Measurements from ENCODE around the gene PLIN5. TPM values are rescaled to one million over a fixed set of nuclear protein-coding genes. Genes with fewer than 3 reads are reported as not detected.

The PLIN5 gene
- polyA plus RNA-seq, 2 donors, result 2.7 to 4.9 TPM

GRCh38 chr19:4507150-4507452 lies 27.9 kb downstream of the PLIN5 start:
- Histone ChIP-seq H3K36me3 (ENCODE audit: control insufficient read depth in 2 of 2, insufficient read depth in 2 of 2, low read length in 1 of 2) (peaks cover 0 to 29% of the 10 kb centered on the region in 2 donors), H3K4me3 (ENCODE audit: low read depth in 1 of 2, low read length in 2 of 2) (no peak overlapping the region), H3K4me1 (ENCODE audit: control insufficient read depth in 2 of 2, insufficient read depth in 2 of 2, low read length in 1 of 2) (no peaks in the 10 kb centered on the region), H3K27me3 (ENCODE audit: control insufficient read depth in 1 of 2, insufficient read depth in 2 of 2, low read length in 2 of 2) (no peaks in the 10 kb centered on the region), H3K27ac (ENCODE audit: low read depth in 2 of 2, low read length in 1 of 2) (no peak overlapping the region), H3K9me3 (ENCODE audit: control insufficient read depth in 2 of 2, insufficient read depth in 1 of 2, low read depth in 1 of 2, low read length in 1 of 2) (no peaks in the 10 kb centered on the region)
- 85 to 91% methylated on average over 12 of the region's 12 CpGs for WGBS, 2 donors

- H3K9me3 ChIP-seq (ENCODE audit: control insufficient read depth in 2 of 2, insufficient read depth in 1 of 2, low read depth in 1 of 2, low read length in 1 of 2), result no peaks in the 10 kb centered on the region
- H3K36me3 ChIP-seq (ENCODE audit: control insufficient read depth in 2 of 2, insufficient read depth in 2 of 2, low read length in 1 of 2), result peaks cover 0 to 32% of the 10 kb centered on the region in 2 donors
- WGBS, 2 donors, result 84% methylated on average over 17 of the region's 17 CpGs
- H3K27ac ChIP-seq (ENCODE audit: low read depth in 2 of 2, low read length in 1 of 2), result no peak overlapping the region
- H3K4me3 ChIP-seq (ENCODE audit: low read depth in 1 of 2, low read length in 2 of 2), result no peak overlapping the region
- no peaks in the 10 kb centered on the region for H3K4me1 ChIP-seq (ENCODE audit: control insufficient read depth in 2 of 2, insufficient read depth in 2 of 2, low read length in 1 of 2)
- no peaks in the 10 kb centered on the region for H3K27me3 ChIP-seq (ENCODE audit: control insufficient read depth in 1 of 2, insufficient read depth in 2 of 2, low read length in 2 of 2)
Measured at GRCh38 chr19:4506449-4507149, 28.4 kb downstream of the PLIN5 start.

GRCh38 chr19:4505570-4506448 lies 29.2 kb downstream of the PLIN5 start:
- H3K9me3 ChIP-seq (ENCODE audit: control insufficient read depth in 2 of 2, insufficient read depth in 1 of 2, low read depth in 1 of 2, low read length in 1 of 2), result no peaks in the 10 kb centered on the region
- no peak overlapping the region for H3K4me3 ChIP-seq (ENCODE audit: low read depth in 1 of 2, low read length in 2 of 2)
- 92 to 93% methylated on average over 34 of the region's 34 CpGs for WGBS, 2 donors
- H3K4me1 ChIP-seq (ENCODE audit: control insufficient read depth in 2 of 2, insufficient read depth in 2 of 2, low read length in 1 of 2), result no peaks in the 10 kb centered on the region
- H3K36me3 ChIP-seq (ENCODE audit: control insufficient read depth in 2 of 2, insufficient read depth in 2 of 2, low read length in 1 of 2), result peaks cover 0 to 39% of the 10 kb centered on the region in 2 donors
- no peaks in the 10 kb centered on the region for H3K27me3 ChIP-seq (ENCODE audit: control insufficient read depth in 1 of 2, insufficient read depth in 2 of 2, low read length in 2 of 2)
- H3K27ac ChIP-seq (ENCODE audit: low read depth in 2 of 2, low read length in 1 of 2), result no peak overlapping the region

GRCh38 chr19:4504891-4505569 lies 30.0 kb downstream of the PLIN5 start:
- no peak overlapping the region for H3K27ac ChIP-seq (ENCODE audit: low read depth in 2 of 2, low read length in 1 of 2)
- H3K9me3 ChIP-seq (ENCODE audit: control insufficient read depth in 2 of 2, insufficient read depth in 1 of 2, low read depth in 1 of 2, low read length in 1 of 2), result no peaks in the 10 kb centered on the region
- H3K36me3 ChIP-seq (ENCODE audit: control insufficient read depth in 2 of 2, insufficient read depth in 2 of 2, low read length in 1 of 2), result peaks cover 0 to 42% of the 10 kb centered on the region in 2 donors
- WGBS, 2 donors, result 77 to 78% methylated on average over 15 of the region's 15 CpGs
- no peaks in the 10 kb centered on the region for H3K27me3 ChIP-seq (ENCODE audit: control insufficient read depth in 1 of 2, insufficient read depth in 2 of 2, low read length in 2 of 2)
- no peaks in the 10 kb centered on the region for H3K4me1 ChIP-seq (ENCODE audit: control insufficient read depth in 2 of 2, insufficient read depth in 2 of 2, low read length in 1 of 2)
- H3K4me3 ChIP-seq (ENCODE audit: low read depth in 1 of 2, low read length in 2 of 2), result no peak overlapping the region

- Histone ChIP-seq H3K36me3 (ENCODE audit: control insufficient read depth in 2 of 2, insufficient read depth in 2 of 2, low read length in 1 of 2) (peaks cover 0 to 47% of the 10 kb centered on the region in 2 donors), H3K27me3 (ENCODE audit: control insufficient read depth in 1 of 2, insufficient read depth in 2 of 2, low read length in 2 of 2) (no peaks in the 10 kb centered on the region), H3K4me3 (ENCODE audit: low read depth in 1 of 2, low read length in 2 of 2) (no peak overlapping the region), H3K9me3 (ENCODE audit: control insufficient read depth in 2 of 2, insufficient read depth in 1 of 2, low read depth in 1 of 2, low read length in 1 of 2) (no peaks in the 10 kb centered on the region), H3K4me1 (ENCODE audit: control insufficient read depth in 2 of 2, insufficient read depth in 2 of 2, low read length in 1 of 2) (no peaks in the 10 kb centered on the region), H3K27ac (ENCODE audit: low read depth in 2 of 2, low read length in 1 of 2) (no peak overlapping the region)
- WGBS, 2 donors, result 85 to 87% methylated on average over 18 to 23 of the region's 23 CpGs
Measured at GRCh38 chr19:4504297-4504701, 30.7 kb downstream of the PLIN5 start.

GRCh38 chr19:4503825-4504170 lies 31.2 kb downstream of the PLIN5 start:
- no peak overlapping the region for H3K27ac ChIP-seq (ENCODE audit: low read depth in 2 of 2, low read length in 1 of 2)
- peaks cover 0 to 47% of the 10 kb centered on the region in 2 donors for H3K36me3 ChIP-seq (ENCODE audit: control insufficient read depth in 2 of 2, insufficient read depth in 2 of 2, low read length in 1 of 2)
- no peaks in the 10 kb centered on the region for H3K27me3 ChIP-seq (ENCODE audit: control insufficient read depth in 1 of 2, insufficient read depth in 2 of 2, low read length in 2 of 2)
- H3K4me3 ChIP-seq (ENCODE audit: low read depth in 1 of 2, low read length in 2 of 2), result no peak overlapping the region
- no peaks in the 10 kb centered on the region for H3K9me3 ChIP-seq (ENCODE audit: control insufficient read depth in 2 of 2, insufficient read depth in 1 of 2, low read depth in 1 of 2, low read length in 1 of 2)
- no peaks in the 10 kb centered on the region for H3K4me1 ChIP-seq (ENCODE audit: control insufficient read depth in 2 of 2, insufficient read depth in 2 of 2, low read length in 1 of 2)
- WGBS, 2 donors, result 87 to 88% methylated on average over 10 of the region's 10 CpGs

GRCh38 chr19:4503132-4503824 lies 31.7 kb downstream of the PLIN5 start:
- no peaks in the 10 kb centered on the region for H3K27me3 ChIP-seq (ENCODE audit: control insufficient read depth in 1 of 2, insufficient read depth in 2 of 2, low read length in 2 of 2)
- H3K36me3 ChIP-seq (ENCODE audit: control insufficient read depth in 2 of 2, insufficient read depth in 2 of 2, low read length in 1 of 2), result peaks cover 0 to 53% of the 10 kb centered on the region in 2 donors
- no peaks in the 10 kb centered on the region for H3K9me3 ChIP-seq (ENCODE audit: control insufficient read depth in 2 of 2, insufficient read depth in 1 of 2, low read depth in 1 of 2, low read length in 1 of 2)
- no peaks in the 10 kb centered on the region for H3K4me1 ChIP-seq (ENCODE audit: control insufficient read depth in 2 of 2, insufficient read depth in 2 of 2, low read length in 1 of 2)
- 87% methylated on average over 25 of the region's 25 CpGs for whole genome bisulfite sequencing, 2 donors
- no peak overlapping the region for H3K4me3 ChIP-seq (ENCODE audit: low read depth in 1 of 2, low read length in 2 of 2)
- H3K27ac ChIP-seq (ENCODE audit: low read depth in 2 of 2, low read length in 1 of 2), result no peak overlapping the region

- Histone ChIP-seq H3K27ac (ENCODE audit: low read depth in 2 of 2, low read length in 1 of 2) (no peak overlapping the region), H3K9me3 (ENCODE audit: control insufficient read depth in 2 of 2, insufficient read depth in 1 of 2, low read depth in 1 of 2, low read length in 1 of 2) (no peaks in the 10 kb centered on the region), H3K36me3 (ENCODE audit: control insufficient read depth in 2 of 2, insufficient read depth in 2 of 2, low read length in 1 of 2) (peaks cover 0 to 59% of the 10 kb centered on the region in 2 donors), H3K27me3 (ENCODE audit: control insufficient read depth in 1 of 2, insufficient read depth in 2 of 2, low read length in 2 of 2) (no peaks in the 10 kb centered on the region), H3K4me3 (ENCODE audit: low read depth in 1 of 2, low read length in 2 of 2) (no peak overlapping the region), H3K4me1 (ENCODE audit: control insufficient read depth in 2 of 2, insufficient read depth in 2 of 2, low read length in 1 of 2) (no peaks in the 10 kb centered on the region)
- WGBS, 2 donors, result 85 to 86% methylated on average over 37 of the region's 37 CpGs
Measured at GRCh38 chr19:4502282-4503131, 32.5 kb downstream of the PLIN5 start.
